Endothelial cell of umbilical vein (primary cell): ENCODE data around the gene RTN4RL1. TPM values are rescaled to one million over a fixed set of nuclear protein-coding genes. Genes with fewer than 3 reads are reported as not detected.

ENCODE experiments used
- BruUV-seq: library from RNA; stranded (reverse); fragments of 400-500 nt; replicated peaks from 2 replicates; lab custom pipeline; 2021; lab: Mats Ljungman, UMichigan
- CTCF ChIA-PET: fragments of 300-600, 350-600 bp; sonication (Branson Sonifier 250); formaldehyde crosslinking; loops from one replicate; lab custom pipeline; 2021; ENCODE audit warnings: antibody characterized with exemption, inconsistent platforms; lab: Charles Lee
- POLR2A ChIA-PET: fragments of 300-600, 350-600 bp; sonication (Branson Sonifier 250); formaldehyde crosslinking; loops from one replicate; lab custom pipeline; 2021; ENCODE audit warnings: antibody characterized with exemption, inconsistent platforms; lab: Charles Lee
- DNase-seq: peaks from one replicate; pipeline ENCODE4 v3.0.0-alpha.2; 2011; ENCODE audit warnings: low read depth, low spot score
- FAIRE-seq: peaks from 2 replicates; lab custom pipeline; 2011; peaks lifted over from hg19 to GRCh38; lab: Jason Lieb, UNC
- H2AFZ ChIP-seq: 2 replicates; pipeline ENCODE4 v1.6.0; 2012; ENCODE audit warnings: low read depth, low read length, control low read depth, inconsistent platforms
- H3K27ac ChIP-seq: 2 replicates; pipeline ENCODE4 v1.5.1; 2011; ENCODE audit warnings: low read depth, mild to moderate bottlenecking, control low read depth, low read length, moderate library complexity; ENCODE audit not compliant: insufficient read depth
- H3K27me3 ChIP-seq, 2 experiments: 2 replicates each; pipeline versions ENCODE4 v1.6.0 to v1.6.1; 2011; ENCODE audit warnings: low read length in 2 of 2, mixed read lengths in 1 of 2; ENCODE audit not compliant: control insufficient read depth in 2 of 2, insufficient read depth in 2 of 2
- H3K36me3 ChIP-seq, 2 experiments: 2 replicates in 1 of 2; 3 replicates in 1 of 2; pipeline ENCODE4 v1.5.1; 2011; ENCODE audit warnings: low read length in 2 of 2, mild to moderate bottlenecking in 1 of 2, moderate library complexity in 1 of 2; ENCODE audit not compliant: control insufficient read depth in 2 of 2, insufficient read depth in 2 of 2; ENCODE audit errors: extremely low read depth in 1 of 2
- H3K4me1 ChIP-seq: 3 replicates; pipeline ENCODE4 v1.5.1; 2011; ENCODE audit warnings: mild to moderate bottlenecking, low read length; ENCODE audit not compliant: control insufficient read depth, insufficient read depth; ENCODE audit errors: extremely low read depth
- H3K4me2 ChIP-seq: 2 replicates; pipeline ENCODE4 v1.6.1; 2011; ENCODE audit warnings: low read length, control low read depth, mixed read lengths; ENCODE audit not compliant: insufficient read depth
- H3K4me3 ChIP-seq, 3 experiments: fragments of 200-600 bp in 1 of 3; sonication (generic), shearing (Covaris generic) in 1 of 3; replicated peaks in 1 of 3; 2 replicates each; pipeline ENCODE4 v1.5.1; 2011 to 2016; ENCODE audit warnings: control low read depth in 3 of 3, low read length in 3 of 3, mild to moderate bottlenecking in 2 of 3, inconsistent platforms in 1 of 3, low read depth in 1 of 3, moderate library complexity in 1 of 3; ENCODE audit not compliant: insufficient read depth in 1 of 3
- H3K79me2 ChIP-seq: 2 replicates; pipeline ENCODE4 v1.6.0; 2012; ENCODE audit warnings: low read length, inconsistent platforms; ENCODE audit not compliant: control insufficient read depth, insufficient read depth
- H3K9ac ChIP-seq: replicated peaks from 2 replicates; pipeline ENCODE3; 2011; ENCODE audit warnings: low read length, control low read depth; ENCODE audit not compliant: insufficient read depth; ENCODE audit errors: extremely low read depth
- H3K9me1 ChIP-seq: replicated peaks from 3 replicates; pipeline ENCODE4 v1.6.0; 2011; ENCODE audit warnings: mild to moderate bottlenecking, low read length; ENCODE audit not compliant: control insufficient read depth, insufficient read depth; ENCODE audit errors: extremely low read depth
- H3K9me3 ChIP-seq: replicated peaks from 2 replicates; pipeline ENCODE4 v1.5.1; 2012; ENCODE audit warnings: low read length, inconsistent platforms; ENCODE audit not compliant: control insufficient read depth, insufficient read depth
- H4K20me1 ChIP-seq: replicated peaks from 2 replicates; pipeline ENCODE3; 2011; ENCODE audit warnings: mild to moderate bottlenecking, low read length; ENCODE audit not compliant: control insufficient read depth, insufficient read depth; ENCODE audit errors: extremely low read depth
- CTCF ChIP-seq, 2 donors: IDR thresholded peaks; 1 replicate in 1 of 2; 2 replicates in 1 of 2; pipeline ENCODE4 v1.5.1; 2011; ENCODE audit warnings: low read length in 2 of 2, mild to moderate bottlenecking in 2 of 2, moderate library complexity in 2 of 2, control low read depth in 1 of 2, inconsistent platforms in 1 of 2, low read depth in 1 of 2; ENCODE audit not compliant: insufficient read depth in 1 of 2; ENCODE audit errors: extremely low read depth in 1 of 2
- EZH2 ChIP-seq: IDR thresholded peaks from 2 replicates; pipeline ENCODE4 v1.6.1; 2012; ENCODE audit warnings: borderline replicate concordance, low read depth, mild to moderate bottlenecking, moderate library complexity, low read length, inconsistent platforms; ENCODE audit not compliant: severe bottlenecking
- FOS ChIP-seq: IDR thresholded peaks from 2 replicates; pipeline ENCODE4 v1.6.1; 2011; ENCODE audit warnings: mild to moderate bottlenecking, low read length, moderate library complexity, borderline replicate concordance; ENCODE audit not compliant: insufficient read depth
- GATA2 ChIP-seq: IDR thresholded peaks from 2 replicates; pipeline ENCODE4 v1.7.0; 2011; ENCODE audit warnings: low read depth, mild to moderate bottlenecking, moderate library complexity, mixed read lengths, low read length; ENCODE audit not compliant: insufficient read length, insufficient read depth
- JUN ChIP-seq: IDR thresholded peaks from 2 replicates; pipeline ENCODE4 v1.6.1; 2011; ENCODE audit warnings: borderline replicate concordance, low read depth; ENCODE audit not compliant: insufficient read length, insufficient read depth
- MAX ChIP-seq: IDR thresholded peaks from 2 replicates; pipeline ENCODE4 v1.6.1; 2011; ENCODE audit not compliant: insufficient read depth, insufficient read length
- MYC ChIP-seq: IDR thresholded peaks from one replicate; pipeline ENCODE4 v1.6.1; 2011; ENCODE audit warnings: mild to moderate bottlenecking, low read depth, low read length
- POLR2A ChIP-seq: IDR thresholded peaks from 2 replicates; pipeline ENCODE4 v1.6.1; 2012; ENCODE audit warnings: low read depth, mild to moderate bottlenecking, control low read depth, low read length
- POLR2AphosphoS5 ChIP-seq: IDR thresholded peaks from 2 replicates; pipeline ENCODE4 v1.6.1; 2012; ENCODE audit warnings: low read depth, mild to moderate bottlenecking, control low read depth, low read length, moderate library complexity; ENCODE audit not compliant: insufficient read depth
- dilution Hi-C: fragments of 300-500 bp; cut with MboI; formaldehyde crosslinking; loops from one replicate; pipeline ENCODE4 v1.15.0; 2019; ENCODE audit warnings: low sequenced_read_pairs; ENCODE audit not compliant: extremely low pct_ligation_motif_present
- intact Hi-C: fragments of 100-400 bp; cut with micrococcal nuclease; formaldehyde crosslinking; loops from one replicate; pipeline ENCODE4 v1.10.0; 2022
- polyA plus RNA-seq, 4 experiments: library from polyadenylated mRNA; depleted of rRNA in 3 of 4; stranded (reverse) in 3 of 4; unstranded in 1 of 4; fragments of >200 nt; gene quantifications; 2 replicates each; pipeline versions ENCODE4 v1.2.1 to v1.2.3, GENCODE V29; 2011 to 2012; ENCODE audit warnings: missing spikeins in 1 of 4
- total RNA-seq: library from RNA; stranded (reverse); gene quantifications from 2 replicates; pipeline ENCODE4 v1.2.3, GENCODE V29; 2021

The RTN4RL1 gene
- total and polyA plus RNA-seq, 2 donors (not counting 3 experiments of a cell fraction or from before 2014, with no cell fraction given) = 0.04 TPM; not detected in 1

GRCh38 chr17:1966274-1967086 lies 58.7 kb downstream of the RTN4RL1 start:
- no peak overlapping the region for H3K27ac ChIP-seq
- H3K4me3 ChIP-seq = no peak overlapping the region
- dilution Hi-C loops = no loop called here
- no peak overlapping the region for H2AFZ ChIP-seq
- no peak for TF ChIP-seq CTCF (IDR thresholded peaks at IDR 0.05; ENCODE audit: extremely low read depth in 1 of 2, insufficient read depth in 1 of 2, low read depth in 1 of 2, low read length in 2 of 2)
- no peak for TF ChIP-seq MYC
- no peak for TF ChIP-seq FOS
- TF ChIP-seq MAX = no peak
- TF ChIP-seq EZH2 = no peak
- TF ChIP-seq POLR2AphosphoS5 = no peak
- no peak for TF ChIP-seq GATA2
- no peak for TF ChIP-seq JUN
- TF ChIP-seq POLR2A = no peak
- H3K9me3 ChIP-seq = no peaks in the 10 kb centered on the region
- H3K27me3 ChIP-seq = no peaks in the 10 kb centered on the region
- H3K9me1 ChIP-seq = no peaks in the 10 kb centered on the region
- H3K4me1 ChIP-seq = no peaks in the 10 kb centered on the region
- no TSS peak for BruUV-seq
- CTCF ChIA-PET = interaction anchor here (0.8 to 0.9 kb wide), 3 partner anchors 9 to 58 kb away, joined by 3 read pairs; partner anchors contain the start of gene RTN4RL1
- H3K4me2 ChIP-seq = no peak overlapping the region
- no peaks in the 10 kb centered on the region for H3K79me2 ChIP-seq
- H3K36me3 ChIP-seq = no peaks in the 10 kb centered on the region
- DNase-seq = no peak
- H3K9ac ChIP-seq = no peak overlapping the region
- no peak for FAIRE-seq
- POLR2A ChIA-PET = no interaction called here
- no peaks in the 10 kb centered on the region for H4K20me1 ChIP-seq
- intact Hi-C loops = no loop called here
